Measurements from ENCODE around the gene NUPR2.
A peak's percentile ranks its signal among the peaks of the same experiment; 100 is the strongest.
"Not testable (repeated sequence)": the region's sequence is repeated elsewhere in the genome, so short reads cannot be mapped to it uniquely, and the experiment has no call there.

Gene NUPR2, protein sequence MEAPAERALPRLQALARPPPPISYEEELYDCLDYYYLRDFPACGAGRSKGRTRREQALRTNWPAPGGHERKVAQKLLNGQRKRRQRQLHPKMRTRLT

DNA sequence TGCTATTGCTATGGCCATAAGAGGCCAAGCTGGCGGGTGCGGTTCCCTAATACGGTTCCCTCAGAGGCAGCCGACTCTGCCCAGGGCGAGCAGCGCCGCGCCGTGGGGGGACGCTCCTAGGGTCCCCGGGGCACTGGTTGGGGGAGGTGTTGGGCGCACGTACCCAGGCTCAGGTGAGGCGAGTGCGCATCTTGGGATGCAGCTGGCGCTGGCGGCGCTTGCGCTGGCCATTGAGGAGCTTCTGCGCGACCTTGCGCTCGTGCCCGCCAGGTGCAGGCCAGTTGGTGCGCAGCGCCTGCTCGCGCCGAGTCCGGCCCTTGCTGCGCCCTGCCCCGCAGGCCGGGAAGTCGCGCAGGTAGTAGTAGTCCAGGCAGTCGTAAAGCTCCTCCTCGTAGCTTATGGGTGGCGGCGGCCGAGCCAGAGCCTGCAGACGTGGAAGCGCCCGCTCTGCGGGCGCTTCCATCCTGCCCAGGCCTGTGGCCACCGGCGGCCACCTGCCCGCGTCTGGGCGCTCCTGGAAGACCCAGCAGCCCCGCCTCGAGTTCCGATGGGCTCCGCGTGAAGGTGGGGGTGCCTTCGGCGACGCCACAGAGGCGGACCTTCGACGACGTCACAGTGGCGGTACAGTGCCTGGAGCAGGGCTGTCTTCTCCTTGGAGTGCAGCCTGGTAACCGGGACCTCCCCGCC is at the start of gene NUPR2:
NUPR2 (minus strand) TSS at position 566 of the 687 bp plus-strand sequence; CDS start at position 463, 103 bp downstream.
- no peak for DNase-seq

DNA sequence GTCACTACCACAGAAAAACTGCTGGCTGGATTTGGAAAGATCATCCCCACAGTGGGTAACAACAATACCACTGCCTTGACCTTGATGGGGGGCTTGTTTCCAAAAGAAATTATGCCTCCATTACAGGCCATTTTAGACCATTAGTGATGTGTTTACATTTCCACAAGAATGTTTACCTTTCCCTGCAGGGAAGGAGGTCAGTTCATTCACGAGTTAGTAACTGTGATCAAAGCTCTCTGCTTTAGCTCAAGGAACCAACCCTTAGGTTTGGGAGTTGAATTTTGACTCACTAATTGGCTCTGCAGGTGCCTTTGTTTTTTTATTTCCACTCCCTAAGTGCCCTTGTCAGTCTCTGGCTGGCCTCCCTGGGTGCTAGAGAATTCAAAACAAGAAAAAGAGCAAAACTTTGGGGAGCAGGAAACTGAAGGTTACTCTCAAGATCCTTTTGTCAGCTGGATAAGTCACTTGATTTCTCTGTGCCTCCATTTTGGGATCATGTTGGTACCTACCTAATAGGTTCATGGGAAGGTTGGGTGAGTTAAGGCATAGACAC is 41.1 kb upstream of the NUPR2 start:
- DNase-seq = no peak

DNA sequence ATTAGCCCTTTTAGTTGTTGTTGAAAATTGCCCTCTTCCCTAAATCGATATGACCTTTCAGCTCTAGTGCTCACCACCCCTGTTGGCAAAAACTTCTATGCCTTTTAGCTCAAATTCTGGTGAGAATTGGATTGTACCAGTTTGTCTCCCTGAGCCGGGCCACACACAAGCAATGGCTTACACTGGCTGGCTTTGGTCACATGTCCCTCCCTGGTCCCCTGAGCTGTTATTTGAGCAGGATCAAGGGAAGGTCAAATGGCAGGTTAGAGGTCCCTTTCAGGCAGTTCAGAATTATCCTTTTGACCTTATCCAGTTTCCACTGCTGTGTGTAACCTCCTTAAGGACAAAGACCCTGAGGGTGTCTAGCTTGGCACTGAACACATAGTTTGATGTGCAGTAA is 14.8 kb upstream of the NUPR2 start:
- DNase-seq = not testable (repeated sequence)

DNA sequence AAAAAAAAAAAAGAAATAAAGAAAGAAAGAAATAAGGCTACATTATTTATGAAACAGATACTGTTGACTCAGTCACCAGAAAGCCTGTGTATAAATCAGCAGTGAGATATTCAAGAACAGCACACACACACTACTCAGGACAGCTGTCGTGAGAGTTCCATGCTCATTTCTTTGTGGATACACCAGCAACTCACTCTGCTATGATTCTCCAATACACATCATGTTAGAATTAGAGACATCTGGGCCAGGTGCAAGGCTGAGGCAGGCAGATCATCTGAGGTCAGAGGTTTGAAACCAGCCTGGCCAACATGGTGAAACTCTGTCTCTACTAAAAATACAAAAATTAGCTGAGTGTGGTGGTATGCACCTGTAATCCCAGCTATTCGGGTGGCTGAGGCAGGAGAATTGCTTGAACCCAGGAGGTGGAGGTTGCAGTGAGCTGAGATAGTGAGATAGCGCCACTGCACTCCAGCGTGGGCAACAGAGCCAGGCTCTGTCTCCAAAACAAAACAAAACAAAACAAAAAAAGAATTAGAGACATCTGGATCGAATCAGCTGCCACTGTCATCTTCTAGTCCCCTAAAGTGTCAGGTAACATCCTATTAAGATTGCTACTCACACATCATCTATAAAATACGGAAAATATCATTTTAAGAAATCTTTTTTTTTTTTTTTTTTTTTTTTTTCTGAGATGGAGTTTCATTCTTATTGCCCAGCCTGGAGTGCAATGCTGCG is 11.2 kb upstream of the NUPR2 start:
- no peak for DNase-seq

DNA sequence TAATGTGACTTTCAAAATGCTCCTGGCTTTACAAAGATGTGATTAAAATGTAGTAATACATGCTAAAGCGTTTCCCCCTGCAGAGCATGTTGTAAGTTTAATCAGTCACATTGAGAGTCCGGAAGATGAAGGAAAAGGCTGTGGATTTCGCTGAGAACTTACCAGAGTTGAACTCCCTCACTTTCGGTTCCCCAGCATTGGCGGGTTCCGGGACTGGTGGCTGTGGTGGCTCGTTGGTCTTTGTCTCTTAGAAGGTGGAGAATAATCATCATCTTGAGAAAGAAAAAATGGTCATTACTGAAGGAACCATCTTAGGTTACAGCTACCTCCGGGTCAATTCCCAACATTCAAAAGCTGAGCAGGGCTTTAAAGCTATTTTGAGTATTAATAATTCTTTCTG is 9.6 kb upstream of the NUPR2 start:
- no peak for DNase-seq

DNA sequence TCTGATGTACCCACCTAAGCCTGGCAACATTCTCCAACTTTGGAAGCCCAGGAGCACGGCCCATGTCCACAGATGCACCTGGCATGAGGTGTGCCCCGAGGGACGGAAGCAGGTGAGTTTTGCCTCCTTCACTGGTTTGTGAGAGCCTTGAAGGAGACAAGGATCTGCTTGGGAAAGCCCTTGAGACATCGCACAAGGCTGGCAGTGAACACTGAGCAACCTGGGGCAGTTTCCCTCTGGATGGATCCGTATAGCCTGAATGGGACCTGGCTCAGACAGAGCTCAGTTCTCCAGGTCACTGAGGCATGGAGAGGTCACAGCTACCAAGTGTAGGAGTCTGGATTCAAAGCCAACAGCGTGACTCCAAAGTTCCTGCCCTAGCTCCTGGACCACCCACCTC is 8.8 kb upstream of the NUPR2 start:
- DNase-seq = no peak

DNA sequence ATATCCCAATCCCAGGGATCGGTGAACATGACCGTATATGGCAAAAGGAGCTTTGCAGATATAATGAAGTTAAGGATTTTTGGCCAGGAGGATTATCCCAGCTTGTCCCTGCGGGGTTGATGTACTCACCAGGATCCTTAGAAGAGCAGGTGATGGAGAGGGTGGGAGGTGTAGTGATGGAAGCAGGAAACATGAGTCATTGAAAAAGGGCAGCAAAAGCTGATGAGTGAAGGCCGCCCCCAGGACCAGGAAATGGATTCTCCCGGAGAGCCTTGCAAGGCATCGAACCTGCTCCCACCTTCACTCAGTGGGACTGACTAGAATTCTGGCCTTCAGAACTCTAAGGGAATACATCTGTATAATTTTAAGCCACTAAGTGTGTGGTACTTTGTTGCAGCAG is 5.2 kb upstream of the NUPR2 start:
- DNase-seq = no peak

DNA sequence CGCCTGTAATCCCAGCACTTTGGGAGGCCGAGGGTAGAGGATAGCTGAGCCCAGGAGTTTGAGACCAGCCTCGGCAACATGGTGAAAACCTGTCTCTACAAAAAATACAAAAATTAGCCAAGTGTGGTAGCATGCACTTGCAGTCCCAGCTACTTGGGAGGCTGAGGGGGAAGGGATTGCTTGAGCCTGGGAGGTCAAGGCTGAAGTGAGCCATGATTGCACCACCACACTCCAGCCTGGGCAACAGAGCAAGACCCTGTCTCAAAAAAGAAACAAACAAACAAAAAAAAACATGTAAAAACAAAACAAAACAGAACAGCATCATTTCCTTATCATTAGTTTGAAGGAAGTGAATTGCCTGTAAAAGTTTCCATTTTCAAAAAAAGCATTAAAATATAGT is 4.0 kb downstream of the NUPR2 start:
- not testable (repeated sequence) for DNase-seq

DNA sequence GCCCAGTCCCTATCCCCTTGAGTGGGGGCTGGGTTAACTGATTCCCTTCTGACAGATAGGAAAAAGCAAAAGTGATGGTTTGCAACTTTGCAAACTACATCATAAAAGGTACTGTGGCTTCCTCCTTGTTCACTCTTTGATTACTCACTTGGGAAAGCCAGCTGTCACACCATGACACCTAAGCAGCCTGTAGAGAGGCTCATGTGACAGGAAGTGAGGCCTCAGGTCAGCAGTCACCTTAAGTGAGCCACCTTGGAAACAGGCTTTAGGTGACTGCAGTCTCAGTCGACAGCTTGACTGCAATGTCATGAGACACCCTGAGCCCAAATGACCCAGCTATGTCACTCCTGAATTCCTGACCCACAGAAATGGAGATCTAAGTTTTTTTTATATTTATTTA is 5.6 kb downstream of the NUPR2 start:
- no peak for DNase-seq

DNA sequence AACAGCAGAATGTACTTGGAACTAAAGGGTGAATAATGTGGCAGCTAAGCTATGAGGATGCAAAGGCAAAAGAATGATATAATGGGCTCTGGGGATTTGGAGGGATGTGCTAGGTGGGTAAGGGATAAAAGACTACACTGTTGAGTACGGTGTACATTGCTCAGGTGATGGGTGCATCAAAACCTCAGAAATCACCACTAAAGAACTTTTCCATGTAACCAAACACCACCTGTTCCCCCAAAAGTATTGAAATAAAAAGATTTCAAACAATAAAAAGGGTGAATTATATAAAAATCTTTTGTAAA is 8.3 kb downstream of the NUPR2 start:
- no peak for DNase-seq

DNA sequence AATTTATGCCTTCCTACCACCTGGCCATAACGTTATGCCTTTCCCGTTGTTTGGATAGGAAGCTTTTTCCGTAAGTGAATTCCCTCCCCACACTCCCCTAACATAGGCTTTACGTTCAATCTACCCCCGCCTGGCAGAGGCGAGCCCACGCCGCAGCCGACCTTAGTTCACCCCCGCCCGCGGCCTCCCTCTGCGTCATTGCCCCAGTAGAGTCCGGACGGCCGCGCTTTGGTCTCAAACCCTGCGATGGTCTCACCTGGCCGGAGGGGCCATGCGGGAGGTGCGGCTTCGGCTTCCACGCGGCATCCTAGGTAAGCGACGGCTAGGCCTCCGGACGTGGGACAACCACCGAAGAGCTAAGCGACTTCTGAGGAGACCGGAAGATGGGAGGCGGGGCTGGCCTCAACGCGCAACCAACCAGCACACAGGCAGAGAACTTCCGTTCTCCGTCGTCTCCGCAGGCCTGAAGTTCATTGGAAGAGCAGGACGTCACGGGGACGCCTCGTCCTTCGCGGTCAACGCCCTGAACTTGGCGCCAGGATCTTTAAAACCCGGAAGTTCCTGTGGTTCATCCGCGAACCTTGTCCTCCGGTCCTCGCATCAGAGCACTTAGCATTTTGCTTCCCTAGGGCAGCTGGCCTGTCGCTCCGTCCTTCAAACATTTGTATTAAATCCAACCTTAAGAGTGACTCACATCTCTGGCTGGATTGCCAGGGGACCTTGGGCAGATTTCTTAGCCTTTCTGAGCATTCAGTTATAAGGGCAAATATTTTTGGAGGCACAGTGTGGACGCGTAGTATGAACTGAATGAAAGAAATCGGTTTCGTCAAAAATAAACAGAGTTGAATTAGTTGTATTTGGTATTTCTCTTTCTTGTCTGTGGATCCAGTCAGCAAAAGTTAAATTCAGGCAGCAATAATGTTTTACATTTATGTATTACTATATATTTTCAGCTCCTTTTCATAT is 9.8 kb downstream of the NUPR2 start, which contains the start of gene CHCHD2:
CHCHD2 (minus strand) TSS at position 369 of the 966 bp plus-strand sequence; CDS start at position 306, 63 bp downstream.
- peak; percentile 95 for DNase-seq

DNA sequence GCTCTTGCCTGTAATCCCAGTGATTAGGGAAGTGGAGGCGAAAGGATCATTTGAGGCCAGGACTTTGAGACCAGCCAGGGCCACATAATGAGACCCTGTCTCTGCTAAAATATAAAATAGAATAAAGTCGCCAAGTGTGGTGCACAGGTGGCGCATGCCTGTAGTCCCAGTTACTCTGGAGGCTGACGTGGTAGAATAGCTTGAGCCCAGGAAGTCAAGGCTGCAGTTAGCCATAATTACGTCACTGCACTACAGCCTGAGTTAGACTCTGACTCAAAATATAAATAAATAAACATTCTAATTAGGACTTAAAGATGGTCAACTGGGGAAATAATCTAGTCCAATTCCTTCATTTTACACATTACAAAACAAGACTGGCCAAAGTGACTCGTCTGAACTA is 10.7 kb downstream of the NUPR2 start:
- DNase-seq = no peak

DNA sequence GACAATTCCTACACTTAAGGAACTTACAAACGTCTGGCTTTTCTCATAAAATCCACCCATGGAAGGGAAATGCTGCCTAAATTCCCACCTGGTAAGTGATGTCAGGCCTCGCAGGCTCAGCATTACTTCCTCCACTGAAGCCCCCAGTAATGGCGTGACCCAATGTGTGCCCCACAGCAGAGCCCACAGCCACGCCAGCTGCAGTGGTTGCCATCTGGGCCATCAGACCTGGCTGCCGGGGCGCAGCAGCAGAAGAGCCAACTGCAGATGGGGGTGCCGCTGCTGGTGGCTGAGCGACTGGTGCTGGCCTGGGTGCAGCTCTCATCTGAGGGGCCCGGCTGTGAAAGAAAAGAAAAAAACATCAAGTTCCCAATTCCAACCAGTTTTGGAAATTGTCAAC is 12.1 kb downstream of the NUPR2 start:
- DNase-seq = not testable (repeated sequence)

DNA sequence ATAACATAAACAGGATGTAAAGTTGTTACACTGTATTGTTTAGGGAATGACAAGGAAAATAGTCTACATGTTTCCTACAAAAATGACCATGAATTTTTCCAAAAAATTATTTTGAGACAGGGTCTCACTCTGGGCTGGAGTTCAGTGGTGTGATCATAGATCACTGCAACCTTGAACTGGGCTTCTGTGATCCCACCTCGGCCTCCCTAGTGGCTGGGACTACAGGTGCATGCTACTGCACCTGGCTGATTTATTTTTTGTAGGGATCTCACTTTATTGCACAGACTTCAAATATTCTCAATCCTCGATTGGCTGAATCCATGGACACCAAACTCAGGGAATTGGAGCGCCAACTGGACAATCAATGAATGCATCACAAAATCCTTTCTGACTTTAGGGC is 16.6 kb downstream of the NUPR2 start:
- DNase-seq = no peak

DNA sequence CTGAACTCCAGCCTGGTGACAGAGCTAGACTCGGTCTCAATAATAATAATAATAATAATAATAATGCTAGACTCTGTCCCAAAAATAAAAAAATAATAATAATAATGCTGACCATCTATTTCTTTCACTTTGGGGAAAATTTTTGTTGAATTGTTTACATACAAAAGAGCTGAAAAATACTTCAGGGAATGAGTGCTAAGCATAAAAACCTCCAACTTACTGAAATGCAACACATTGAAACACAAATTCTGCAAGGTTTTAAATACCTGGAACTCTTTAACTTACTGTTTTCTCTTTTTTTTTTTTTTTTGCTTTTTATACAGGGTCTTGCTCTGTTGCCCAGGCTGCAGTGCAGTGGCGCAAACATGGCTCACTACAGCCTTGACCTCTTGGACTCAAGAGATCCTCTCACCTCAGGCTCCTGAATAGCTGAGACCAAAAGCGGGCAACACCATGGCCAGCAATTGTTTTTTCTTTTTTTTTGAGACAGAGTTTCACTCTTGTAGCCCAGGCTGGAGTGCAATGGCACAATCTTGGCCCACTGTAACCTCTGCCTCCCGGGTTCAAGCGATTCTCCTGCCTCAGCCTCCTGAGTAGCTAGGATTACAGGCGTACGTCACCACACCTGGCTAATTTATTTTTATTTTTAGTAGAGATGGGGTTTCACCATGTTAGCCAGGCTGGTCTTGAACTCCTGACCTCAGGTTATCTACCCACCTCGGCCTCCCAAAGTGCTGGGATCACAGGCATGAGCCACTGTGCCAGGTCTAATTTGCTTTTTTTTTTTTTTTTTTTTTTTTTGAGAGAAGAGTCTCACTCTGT is 17.8 kb downstream of the NUPR2 start:
- not testable (repeated sequence) for DNase-seq

DNA sequence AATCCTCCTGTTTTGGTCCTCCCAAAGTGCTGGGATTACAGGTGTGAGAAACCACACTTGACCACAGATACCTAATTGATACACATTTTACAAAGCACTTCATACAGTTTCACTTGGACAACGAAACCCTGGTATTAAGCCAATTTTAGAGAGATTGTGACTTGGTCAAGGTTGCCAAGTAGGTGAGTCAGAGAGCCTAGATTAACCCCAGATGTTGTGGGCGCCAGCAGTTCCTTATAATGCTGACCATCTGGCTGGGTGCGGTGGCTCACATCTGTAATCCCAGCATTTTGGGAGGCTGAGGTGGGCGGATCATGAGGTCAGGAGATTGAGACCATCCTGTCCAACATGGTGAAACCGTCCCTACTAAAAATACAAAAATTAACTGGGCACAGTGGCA is 18.5 kb downstream of the NUPR2 start:
- DNase-seq = no peak

DNA sequence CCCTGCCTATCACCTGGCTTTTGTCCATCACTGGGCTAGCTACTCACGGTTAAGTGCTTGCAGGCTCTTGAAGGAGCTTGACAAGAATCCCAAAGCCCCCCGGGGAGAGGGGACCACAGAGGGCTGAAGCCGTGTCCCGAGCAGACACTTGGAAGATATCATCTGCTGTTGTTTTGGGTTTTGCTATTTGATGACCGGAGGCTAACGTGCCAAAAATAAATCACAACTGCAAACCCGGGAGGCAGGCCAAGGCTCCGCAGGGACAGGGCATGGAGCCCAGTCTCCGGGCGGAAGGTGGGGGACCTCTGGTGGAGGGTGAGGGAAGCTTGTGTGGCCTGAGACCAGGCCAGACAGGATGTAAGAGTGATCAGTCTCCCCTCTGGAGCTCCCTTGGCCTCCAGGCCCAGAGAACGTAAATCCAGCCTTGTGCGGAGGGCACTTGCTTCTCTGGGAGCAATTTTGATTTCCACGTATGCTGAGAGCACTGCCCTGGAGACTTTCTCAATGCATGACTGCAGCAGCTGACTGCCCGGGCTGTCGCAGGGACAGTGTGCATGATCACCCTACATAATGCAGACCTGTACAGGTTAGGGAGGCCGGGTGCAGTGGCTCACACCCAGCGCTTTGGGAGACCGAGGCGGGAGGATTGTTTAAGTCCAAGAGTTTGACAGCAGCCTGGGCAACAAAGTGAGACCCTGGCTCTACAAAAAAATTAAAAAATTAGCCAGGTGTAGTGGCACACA is 23.3 kb downstream of the NUPR2 start, which contains the start of gene PHKG1:
PHKG1 (minus strand) TSS at position 164 of the 743 bp plus-strand sequence. CDS start 4,011 bp downstream, outside the sequence.
- DNase-seq = no peak

DNA sequence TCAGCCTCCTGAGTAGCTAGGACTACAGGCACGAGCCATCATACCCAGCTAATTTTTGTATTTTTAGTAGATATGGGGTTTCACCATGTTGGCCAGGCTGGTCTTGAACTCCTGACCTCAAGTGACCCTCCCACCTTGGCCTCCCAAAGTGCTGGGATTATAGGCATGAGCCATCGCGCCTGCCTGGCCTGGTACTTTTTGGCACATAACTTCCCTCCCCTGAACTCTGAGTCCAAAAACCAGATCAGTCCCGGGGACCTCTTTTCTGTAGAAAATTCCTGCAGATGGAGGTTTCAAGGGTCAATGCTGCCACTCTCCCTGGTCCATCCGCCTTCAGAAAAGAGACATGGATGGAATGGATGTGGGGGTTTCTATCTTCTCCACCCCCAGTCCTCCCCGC is 23.8 kb downstream of the NUPR2 start:
- DNase-seq = not testable (repeated sequence)

DNA sequence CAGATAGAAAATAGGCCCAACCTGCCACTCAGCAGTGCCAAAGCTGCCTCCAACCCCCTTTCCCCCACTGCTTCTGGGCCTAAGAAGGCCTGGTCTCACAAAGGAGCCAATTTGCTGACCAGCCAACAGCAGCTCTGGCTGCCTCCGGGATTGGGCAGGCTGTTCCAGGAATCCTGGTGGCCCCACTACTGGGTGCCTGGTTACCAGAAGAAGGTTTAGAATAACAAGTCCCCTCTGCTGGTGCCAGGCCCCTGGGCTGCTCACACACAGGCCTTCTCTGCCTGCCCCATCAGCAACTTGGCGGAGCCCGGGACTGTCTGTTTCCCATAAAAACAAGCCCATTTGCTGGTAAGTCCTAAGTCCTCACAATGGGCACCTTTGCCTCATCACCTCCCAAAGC is 24.6 kb downstream of the NUPR2 start:
- no peak for DNase-seq

DNA sequence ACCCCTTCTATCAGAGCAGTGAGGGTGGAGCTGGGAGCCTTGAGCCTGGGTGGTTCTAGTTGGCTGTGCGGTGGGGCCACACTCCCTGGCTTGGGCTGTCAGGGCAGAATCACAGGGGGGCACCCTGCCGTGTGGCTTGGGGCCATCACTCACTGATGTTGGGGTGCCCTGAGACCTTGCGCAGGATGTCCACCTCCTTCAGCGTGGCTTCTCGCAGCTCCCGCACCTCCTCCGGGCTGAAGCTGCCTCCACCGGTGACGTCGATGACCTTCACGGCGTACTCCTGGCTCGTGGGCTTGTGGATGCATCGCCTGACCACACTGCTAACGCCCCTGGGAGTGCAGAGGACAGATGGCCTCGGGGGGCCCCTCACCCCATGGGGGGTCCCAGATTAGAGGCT is 28.8 kb downstream of the NUPR2 start:
- no peak for DNase-seq

DNA sequence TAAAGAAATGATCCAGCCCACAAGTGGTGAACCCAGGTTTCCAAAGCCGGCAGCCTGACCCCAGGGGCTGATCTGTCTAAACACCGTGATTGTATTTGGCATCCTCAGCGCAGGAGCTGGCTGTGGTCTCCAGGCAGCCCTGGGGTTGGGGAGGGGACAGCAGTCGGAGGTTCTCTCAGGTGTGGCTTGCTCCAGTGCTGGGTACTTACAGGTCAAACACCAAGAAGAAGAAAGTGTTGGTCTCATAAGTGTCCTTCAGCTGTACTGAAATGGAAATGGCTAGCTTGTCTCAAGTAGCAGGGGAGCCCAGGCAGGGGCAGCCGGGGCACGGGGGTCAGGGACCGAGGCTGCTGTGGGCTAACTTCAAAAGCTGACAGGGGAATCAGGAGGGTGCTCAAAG is 29.5 kb downstream of the NUPR2 start:
- DNase-seq = no peak

All from NCI-H2227 treated with DMSO at 0.1 percent for 48 hours (cell line).